Subcutaneous abdominal adipose tissue (tissue), 5 donors: ENCODE data around the gene SSPN.
A peak's percentile ranks its signal among the peaks of the same experiment; 100 is the strongest.

Source experiments
- H3K27ac ChIP-seq: one replicate; pipeline ENCODE4 v1.7.0; 2013; ENCODE audit warnings: low read depth, mild to moderate bottlenecking, inconsistent platforms, low read length, moderate library complexity
- H3K27me3 ChIP-seq, 5 donors: one replicate each; pipeline ENCODE4 v1.7.0; 2013; ENCODE audit warnings: low read length in 5 of 5, inconsistent platforms in 1 of 5; ENCODE audit not compliant: control insufficient read depth in 5 of 5, insufficient read depth in 4 of 5
- H3K36me3 ChIP-seq, 5 donors: one replicate each; pipeline ENCODE4 v1.7.0; 2013; ENCODE audit warnings: low read length in 5 of 5; ENCODE audit not compliant: control insufficient read depth in 5 of 5, insufficient read depth in 5 of 5
- H3K4me1 ChIP-seq, 5 donors: one replicate each; pipeline ENCODE4 v1.7.0; 2013; ENCODE audit warnings: low read length in 5 of 5, mild to moderate bottlenecking in 3 of 5, moderate library complexity in 1 of 5; ENCODE audit not compliant: control insufficient read depth in 5 of 5, insufficient read depth in 5 of 5
- H3K4me3 ChIP-seq, 5 donors: one replicate each; pipeline ENCODE4 v1.7.0; 2013; ENCODE audit warnings: low read length in 5 of 5, low read depth in 1 of 5
- H3K9ac ChIP-seq, 5 donors: one replicate each; pipeline ENCODE4 v1.7.0; 2013; ENCODE audit warnings: low read length in 5 of 5, mild to moderate bottlenecking in 4 of 5, moderate library complexity in 3 of 5
- H3K9me3 ChIP-seq, 5 donors: one replicate each; pipeline ENCODE4 v1.7.0; 2013; ENCODE audit warnings: low read length in 5 of 5; ENCODE audit not compliant: control insufficient read depth in 5 of 5
- donor health status: healthy.
- donor health status: healthy.
- donor health status: healthy.
- donor health status: healthy.
- donor health status: healthy.

SSPN gene, protein sequence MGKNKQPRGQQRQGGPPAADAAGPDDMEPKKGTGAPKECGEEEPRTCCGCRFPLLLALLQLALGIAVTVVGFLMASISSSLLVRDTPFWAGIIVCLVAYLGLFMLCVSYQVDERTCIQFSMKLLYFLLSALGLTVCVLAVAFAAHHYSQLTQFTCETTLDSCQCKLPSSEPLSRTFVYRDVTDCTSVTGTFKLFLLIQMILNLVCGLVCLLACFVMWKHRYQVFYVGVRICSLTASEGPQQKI

DNA sequence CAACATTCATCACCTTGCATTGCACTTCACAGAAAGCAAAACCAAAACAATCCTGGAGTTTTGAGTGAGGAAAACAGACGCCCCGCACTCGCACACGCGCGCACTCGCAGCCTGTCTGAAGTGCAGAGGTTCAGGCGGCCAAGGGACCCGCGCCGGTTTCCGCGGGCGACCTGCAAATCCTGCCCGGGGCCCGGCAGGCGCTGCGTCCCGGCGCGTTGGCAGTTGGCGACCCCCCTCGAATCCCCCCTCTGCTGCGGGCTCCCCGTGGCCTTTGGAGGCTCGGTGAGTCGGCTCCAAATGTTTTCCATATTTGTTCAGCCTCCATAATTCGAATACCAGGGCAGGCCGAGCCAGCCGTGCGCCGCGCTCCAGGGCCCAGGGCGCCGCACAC lies at the start of gene SSPN:
Gene SSPN, plus strand, starts transcription at position 324 of the 391 bp plus-strand sequence. CDS start 100 bp downstream, outside the sequence.
- Histone ChIP-seq H3K27ac (peak within 1 kb of the TSS; percentile 93), H3K4me3 (peak within 1 kb of the TSS; percentile 63 to 92 (median 83)), H3K9me3 (peaks cover 0 to under 1% (median 0%) of the 10 kb centered on the region in 5 donors), H3K4me1 (peaks cover 2 to 38% (median 24%) of the 10 kb centered on the region in 5 donors), H3K9ac (peak within 1 kb of the TSS; percentile 57 to 85 (median 73)), H3K27me3 (no peaks in the 10 kb centered on the region), H3K36me3 (no peaks in the 10 kb centered on the region)

DNA sequence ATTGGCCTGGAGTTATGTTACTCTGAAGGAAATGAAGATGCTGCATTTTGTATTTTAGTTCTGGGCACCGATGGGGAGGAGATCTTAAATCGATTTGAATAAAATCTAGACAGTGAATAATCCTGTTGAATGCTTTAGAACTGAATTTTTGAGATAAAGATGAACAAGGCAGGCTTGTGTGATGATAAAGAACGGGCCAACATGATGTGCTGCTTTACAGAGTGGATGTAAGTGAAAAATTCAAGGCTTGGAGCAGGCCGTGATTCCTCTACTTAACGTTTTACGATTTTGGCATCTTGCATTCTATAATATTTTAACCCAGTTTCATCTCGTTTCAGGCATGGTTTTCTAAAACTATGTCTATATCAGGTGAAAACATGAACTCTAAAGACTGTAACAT lies 47.1 kb upstream of the SSPN start:
- Histone ChIP-seq H3K4me3 (no peak overlapping the region), H3K27me3 (no peaks in the 10 kb centered on the region), H3K9me3 (no peaks in the 10 kb centered on the region), H3K36me3 (no peaks in the 10 kb centered on the region), H3K27ac (no peak overlapping the region), H3K9ac (no peak overlapping the region), H3K4me1 (peaks cover 0 to 16% (median 7%) of the 10 kb centered on the region in 5 donors)

DNA sequence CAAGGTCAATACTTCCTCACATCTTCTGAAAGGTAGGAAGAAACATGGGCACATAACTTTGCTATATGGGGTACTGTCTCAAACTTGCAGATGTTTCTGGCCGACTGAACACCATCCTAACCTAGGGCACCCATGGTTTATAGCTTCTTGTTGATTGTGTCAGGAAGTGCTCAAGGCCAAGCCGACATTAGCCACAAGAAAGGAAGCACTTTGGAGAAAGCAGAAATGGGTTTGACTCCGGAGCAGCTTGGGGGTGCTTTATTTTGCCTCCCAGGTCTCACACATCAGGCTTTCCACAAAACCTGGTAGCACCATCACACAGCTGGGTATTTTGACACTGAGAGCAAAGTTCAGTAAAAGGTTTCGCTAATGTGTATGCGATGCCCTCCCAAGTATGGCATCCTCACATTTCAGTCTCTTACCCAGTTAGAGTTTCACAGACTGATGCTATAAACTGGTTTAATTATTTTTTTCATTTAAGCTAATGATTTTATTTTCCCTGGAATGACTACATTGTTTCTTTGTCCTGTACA lies 45.3 kb upstream of the SSPN start:
- H3K4me1 ChIP-seq = peaks cover 0 to 16% (median 7%) of the 10 kb centered on the region in 5 donors
- H3K27me3 ChIP-seq = no peaks in the 10 kb centered on the region
- H3K36me3 ChIP-seq = no peaks in the 10 kb centered on the region
- no peak overlapping the region for H3K27ac ChIP-seq
- no peak overlapping the region for H3K9ac ChIP-seq
- H3K9me3 ChIP-seq = no peaks in the 10 kb centered on the region
- no peak overlapping the region for H3K4me3 ChIP-seq

DNA sequence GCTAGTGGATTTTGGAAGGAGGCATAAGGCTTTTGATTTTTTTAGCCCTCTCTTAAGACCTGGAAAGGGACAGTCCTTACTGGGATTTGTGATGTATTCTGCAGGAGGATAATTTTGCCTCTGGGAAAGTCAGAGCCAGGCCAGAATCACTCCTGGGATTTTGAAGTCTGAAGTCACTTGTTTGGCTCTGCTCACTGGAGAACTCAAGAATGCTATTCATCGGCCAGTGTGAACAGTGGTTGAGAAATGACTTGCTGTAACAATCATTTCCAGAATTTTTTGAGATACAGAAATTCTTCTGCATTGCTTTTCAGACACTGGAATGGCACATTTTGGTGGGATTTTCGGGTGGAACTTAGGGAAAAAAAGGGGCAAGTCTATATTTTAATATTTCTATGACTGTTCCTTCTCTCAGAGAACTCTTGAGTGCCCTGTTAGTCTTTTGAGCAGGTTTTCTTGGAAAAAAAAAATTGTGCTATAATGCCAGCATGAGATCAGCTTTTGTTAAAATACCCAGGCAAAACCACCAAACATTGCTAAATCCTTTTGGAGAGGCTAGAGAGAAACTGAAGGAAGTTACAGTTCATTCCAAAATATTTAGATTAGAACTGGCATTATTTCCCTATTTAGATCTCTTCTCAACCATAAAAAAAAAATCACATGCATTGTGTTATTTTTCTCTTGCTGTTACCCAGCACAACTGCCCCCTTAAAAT lies 44.5 kb upstream of the SSPN start:
- Histone ChIP-seq H3K4me1 (peaks cover 0 to 16% (median 7%) of the 10 kb centered on the region in 5 donors), H3K9ac (peak overlapping the region in 2 of 5 donors; percentile 23 to 54), H3K36me3 (no peaks in the 10 kb centered on the region), H3K4me3 (no peak overlapping the region), H3K27ac (peak overlapping the region; percentile 72), H3K9me3 (no peaks in the 10 kb centered on the region), H3K27me3 (no peaks in the 10 kb centered on the region)

DNA sequence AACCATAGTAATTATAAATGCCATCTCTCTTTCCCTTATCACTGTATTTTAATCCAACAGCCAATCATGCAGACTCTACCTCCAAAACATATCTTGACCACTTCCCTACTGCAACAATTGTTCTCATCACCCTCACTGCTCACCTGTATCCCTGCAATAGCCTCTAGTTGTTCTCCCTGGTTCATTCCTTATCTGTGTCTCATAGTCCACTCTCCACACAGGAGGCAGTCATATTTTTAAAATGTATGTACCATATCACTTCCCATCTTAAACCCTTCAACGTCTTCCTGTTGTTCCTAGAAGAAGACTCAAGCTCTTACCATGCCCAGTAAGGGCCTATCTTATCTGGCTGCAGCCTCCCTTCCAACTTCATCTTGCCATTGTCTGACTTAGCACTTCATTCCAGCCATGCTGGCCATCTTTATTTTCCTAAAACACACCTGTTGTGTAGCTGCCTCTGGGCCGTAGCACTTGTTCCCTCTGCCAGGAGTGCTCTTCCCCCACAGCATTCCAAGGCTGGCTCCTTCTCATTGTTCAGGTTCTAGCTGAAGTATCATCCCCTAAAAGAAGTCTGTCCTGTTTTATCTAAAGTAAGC lies 42.8 kb upstream of the SSPN start:
- Histone ChIP-seq H3K27ac (no peak overlapping the region), H3K4me1 (peaks cover 0 to 16% (median 7%) of the 10 kb centered on the region in 5 donors), H3K4me3 (no peak overlapping the region), H3K9me3 (no peaks in the 10 kb centered on the region), H3K27me3 (no peaks in the 10 kb centered on the region), H3K36me3 (no peaks in the 10 kb centered on the region), H3K9ac (no peak overlapping the region)

DNA sequence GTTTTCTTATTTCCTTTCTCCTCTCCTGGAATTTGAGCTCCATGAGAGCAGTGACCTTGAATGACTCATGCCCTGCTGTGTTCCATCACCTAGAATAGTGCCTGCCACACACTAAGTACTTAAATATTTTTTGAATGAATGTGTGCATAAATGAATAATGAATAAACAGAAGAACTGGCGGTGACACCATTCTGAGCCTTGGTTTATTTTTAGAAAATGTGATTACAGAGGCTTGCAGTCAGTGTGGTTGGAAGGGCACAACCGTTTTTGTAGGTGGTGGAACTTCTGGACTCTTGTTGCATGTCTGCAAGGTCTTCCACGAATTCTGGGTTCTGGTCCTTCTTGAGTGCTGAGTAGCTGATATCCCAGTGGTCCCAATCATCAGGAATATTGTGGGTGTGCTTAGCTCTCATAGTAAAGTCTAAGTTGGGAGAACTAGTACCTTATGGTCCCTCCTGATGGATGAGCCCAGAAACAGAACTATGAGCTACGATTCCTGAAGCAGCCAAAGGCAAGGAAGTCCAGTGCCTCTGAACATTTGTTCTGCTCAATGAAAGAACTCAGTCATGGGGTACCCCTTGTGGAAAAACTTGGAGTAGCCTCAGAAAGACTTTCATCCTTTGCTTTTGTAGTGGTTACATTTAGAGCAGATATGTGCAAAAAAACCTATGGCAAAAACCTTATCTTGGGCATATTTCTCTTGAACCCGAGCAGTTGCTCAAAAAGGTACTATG lies 41.8 kb upstream of the SSPN start:
- no peaks in the 10 kb centered on the region for H3K36me3 ChIP-seq
- H3K4me3 ChIP-seq = no peak overlapping the region
- no peak overlapping the region for H3K27ac ChIP-seq
- H3K4me1 ChIP-seq = peaks cover 0 to 16% (median 7%) of the 10 kb centered on the region in 5 donors
- H3K27me3 ChIP-seq = no peaks in the 10 kb centered on the region
- no peaks in the 10 kb centered on the region for H3K9me3 ChIP-seq
- H3K9ac ChIP-seq = no peak overlapping the region

DNA sequence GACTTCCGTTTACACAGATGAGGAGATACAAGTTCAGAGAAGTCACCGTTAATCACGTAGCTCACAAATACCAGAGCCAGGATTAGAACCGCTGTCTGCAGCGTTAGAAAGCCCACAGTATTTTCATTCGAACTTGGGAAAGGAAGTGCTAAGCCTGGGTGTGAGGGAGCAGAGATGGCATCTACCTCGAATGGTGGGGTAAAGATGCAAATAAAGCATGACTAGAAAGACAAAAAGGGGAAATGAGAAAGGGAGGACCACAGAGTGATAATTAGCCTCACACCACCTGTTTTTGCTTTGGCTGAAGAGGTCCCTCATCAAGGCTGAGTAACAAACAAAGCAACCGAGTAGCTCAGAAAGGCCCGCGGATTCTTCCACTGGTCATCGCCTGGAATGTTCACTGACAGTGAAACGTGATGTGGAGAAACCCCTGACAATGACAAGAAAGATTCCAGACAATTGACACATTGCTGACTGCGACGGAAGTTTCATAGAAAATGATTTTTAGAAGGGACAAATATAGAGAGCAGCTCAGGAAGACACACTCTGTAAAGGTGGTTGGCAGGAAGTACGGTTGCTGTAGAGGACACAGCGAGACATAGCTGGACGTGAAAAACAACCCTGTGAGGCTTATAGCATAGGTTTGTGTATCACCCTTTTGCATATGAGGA lies 39.0 kb upstream of the SSPN start:
- no peak overlapping the region for H3K4me3 ChIP-seq
- H3K9ac ChIP-seq = no peak overlapping the region
- H3K27me3 ChIP-seq = no peaks in the 10 kb centered on the region
- H3K4me1 ChIP-seq = peaks cover 0 to 6% (median 3%) of the 10 kb centered on the region in 5 donors
- H3K27ac ChIP-seq = no peak overlapping the region
- H3K9me3 ChIP-seq = no peaks in the 10 kb centered on the region
- H3K36me3 ChIP-seq = no peaks in the 10 kb centered on the region

DNA sequence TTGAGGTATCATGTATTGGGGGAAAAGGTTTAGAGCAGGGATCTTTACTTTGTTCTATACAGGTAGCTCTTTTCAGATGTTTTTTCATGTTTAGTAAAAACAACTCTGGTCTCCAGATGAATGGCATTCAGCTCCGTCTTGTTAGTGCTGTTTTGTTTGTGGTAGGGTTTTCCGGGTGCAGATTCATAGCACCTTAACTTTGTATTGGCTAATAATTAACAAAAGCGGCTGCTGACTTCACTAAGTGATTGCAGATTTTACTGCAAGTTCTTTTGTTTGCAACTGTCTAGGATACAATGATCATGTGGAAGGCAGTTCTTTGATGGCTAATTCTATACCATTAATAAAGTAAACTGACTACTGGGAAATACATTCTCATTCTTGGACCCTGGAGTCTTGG lies 38.4 kb upstream of the SSPN start:
- Histone ChIP-seq H3K9ac (no peak overlapping the region), H3K36me3 (no peaks in the 10 kb centered on the region), H3K4me1 (no peaks in the 10 kb centered on the region), H3K27ac (no peak overlapping the region), H3K27me3 (no peaks in the 10 kb centered on the region), H3K9me3 (no peaks in the 10 kb centered on the region), H3K4me3 (no peak overlapping the region)

DNA sequence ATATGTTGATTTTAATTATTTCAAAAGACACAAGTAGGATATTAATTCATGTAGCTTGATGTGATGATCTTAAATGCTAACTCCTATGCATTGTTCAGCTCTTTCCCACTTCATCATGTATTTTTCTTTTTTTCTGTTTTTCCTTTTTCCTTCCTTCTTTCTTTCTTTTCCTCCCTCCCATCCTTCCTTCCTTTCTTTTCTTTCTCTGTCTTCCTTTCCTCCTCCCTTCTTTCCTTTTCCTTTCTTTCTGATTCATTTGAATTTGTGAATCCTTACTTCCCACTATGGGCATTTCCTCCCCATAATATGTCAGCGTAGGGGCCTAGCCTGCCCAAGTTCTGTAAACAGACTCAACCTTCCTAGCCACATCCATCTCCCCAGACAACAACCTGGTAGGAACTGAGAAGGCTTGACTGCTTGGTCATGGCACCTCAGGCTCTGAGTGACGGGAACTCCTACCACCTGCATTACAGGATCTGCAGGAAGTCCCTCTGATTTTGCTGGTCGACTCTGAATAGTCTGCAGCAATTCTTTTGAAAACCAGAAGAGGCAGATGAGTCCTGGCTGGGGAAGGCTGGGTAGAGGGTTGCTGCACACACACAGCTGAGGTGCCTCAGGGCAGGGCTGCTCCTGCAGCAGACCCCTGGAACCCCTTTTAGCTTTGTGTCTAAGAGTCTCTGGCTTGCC lies 37.2 kb upstream of the SSPN start:
- no peak overlapping the region for H3K9ac ChIP-seq

More for the DNA sequence above, 37.2 kb upstream of the SSPN start:
- H3K27me3 ChIP-seq = no peaks in the 10 kb centered on the region
- H3K27ac ChIP-seq = no peak overlapping the region
- H3K4me3 ChIP-seq = no peak overlapping the region
- H3K4me1 ChIP-seq = no peaks in the 10 kb centered on the region
- no peaks in the 10 kb centered on the region for H3K36me3 ChIP-seq
- no peaks in the 10 kb centered on the region for H3K9me3 ChIP-seq
